Suppressor macrophage treated with lipopolysaccharide for 1 hour (primary cell): ENCODE measurements around the gene C1QTNF1.

Experiments
- DNase-seq, 3 donors: peaks; one replicate each; pipeline ENCODE4 v3.0.0-alpha.2; 2020 to 2022

Gene C1QTNF1

GRCh38 chr17:79042421-79043190, 18.6 kb downstream of the C1QTNF1 start:
- DNase-seq = peak; percentile 76 to 89 (median 84)

- DNase-seq = no peak
Observed at GRCh38 chr17:79043191-79043930, 19.4 kb downstream of the C1QTNF1 start.

- DNase-seq = no peak
Observed at GRCh38 chr17:79043931-79044320, 20.0 kb downstream of the C1QTNF1 start.

GRCh38 chr17:79044462-79044861, 20.5 kb downstream of the C1QTNF1 start:
- DNase-seq = no peak

GRCh38 chr17:79045001-79045729, 21.2 kb downstream of the C1QTNF1 start:
- DNase-seq = no peak

GRCh38 chr17:79045842-79046196, 21.9 kb downstream of the C1QTNF1 start:
- peak; percentile 77 to 86 (median 81) for DNase-seq

- DNase-seq = no peak
Observed at GRCh38 chr17:79046197-79046915, 22.4 kb downstream of the C1QTNF1 start.

- DNase-seq = no peak
Observed at GRCh38 chr17:79046916-79047280, 22.9 kb downstream of the C1QTNF1 start.

- no peak for DNase-seq
Observed at GRCh38 chr17:79047291-79047920, 23.4 kb downstream of the C1QTNF1 start.

- no peak for DNase-seq
Observed at GRCh38 chr17:79047923-79048825, 24.2 kb downstream of the C1QTNF1 start.

- DNase-seq = no peak
Observed at GRCh38 chr17:79048826-79049755, 25.1 kb downstream of the C1QTNF1 start.

- no peak for DNase-seq
Observed at GRCh38 chr17:79049821-79050220, 25.9 kb downstream of the C1QTNF1 start.

- DNase-seq = no peak
Observed at GRCh38 chr17:79050551-79050950, 26.6 kb downstream of the C1QTNF1 start.

GRCh38 chr17:79051306-79051705, 27.3 kb downstream of the C1QTNF1 start:
- DNase-seq = peak in 1 of 3 donors; percentile 26

- DNase-seq = no peak
Observed at GRCh38 chr17:79052131-79052530, 28.2 kb downstream of the C1QTNF1 start.

- no peak for DNase-seq
Observed at GRCh38 chr17:79053251-79053925, 29.4 kb downstream of the C1QTNF1 start.

GRCh38 chr17:79054200-79054960, 30.4 kb downstream of the C1QTNF1 start:
- DNase-seq = peak; percentile 56 to 61 (median 58)

- no peak for DNase-seq
Observed at GRCh38 chr17:79055197-79055596, 31.2 kb downstream of the C1QTNF1 start.
